ENCODE data around the gene MOV10. TPM values are rescaled to one million over a fixed set of nuclear protein-coding genes. Genes with fewer than 3 reads are reported as not detected.

Gene MOV10
- total RNA-seq, 1 experiment from 2014 or later = 38.5 TPM

DNA sequence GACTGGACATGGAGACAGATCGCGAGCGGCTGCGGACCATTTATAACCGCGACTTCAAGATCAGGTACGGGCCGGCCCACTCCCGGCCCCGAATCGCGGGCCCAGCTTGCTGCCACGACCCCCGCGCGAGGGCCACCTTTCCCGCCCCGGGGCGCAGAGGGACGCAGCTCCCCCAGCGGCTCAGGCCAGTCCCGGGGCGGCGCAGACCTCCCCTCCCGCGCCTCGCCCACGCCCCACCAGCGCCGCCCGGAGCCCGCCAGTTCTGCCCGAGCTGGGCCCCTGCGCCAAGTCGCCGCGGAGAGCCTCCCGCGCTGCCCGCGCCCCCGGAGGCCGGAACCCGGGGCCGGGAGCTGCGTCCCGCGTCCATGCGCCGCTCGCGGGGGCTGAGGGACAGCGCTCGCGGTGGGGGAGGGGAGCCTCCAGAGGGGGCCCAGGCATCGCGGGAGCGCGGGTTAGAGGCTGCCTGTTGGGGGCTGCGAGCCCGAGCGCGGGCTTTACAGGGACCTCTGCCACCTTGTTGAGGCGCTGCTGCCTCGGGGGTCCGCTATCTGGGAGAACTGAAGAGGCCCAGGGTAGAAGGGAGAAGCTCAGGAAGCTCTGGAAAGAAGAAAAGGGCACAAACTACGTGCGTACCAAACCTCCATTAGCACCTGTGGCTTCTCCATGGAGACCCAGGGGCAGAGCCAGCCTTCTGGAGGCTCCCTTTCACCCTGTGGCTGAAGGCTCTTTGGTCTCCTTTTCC is 698 bp downstream of the MOV10 start:
- no peak for DNase-seq (ENCODE audit: low read depth)

DNA sequence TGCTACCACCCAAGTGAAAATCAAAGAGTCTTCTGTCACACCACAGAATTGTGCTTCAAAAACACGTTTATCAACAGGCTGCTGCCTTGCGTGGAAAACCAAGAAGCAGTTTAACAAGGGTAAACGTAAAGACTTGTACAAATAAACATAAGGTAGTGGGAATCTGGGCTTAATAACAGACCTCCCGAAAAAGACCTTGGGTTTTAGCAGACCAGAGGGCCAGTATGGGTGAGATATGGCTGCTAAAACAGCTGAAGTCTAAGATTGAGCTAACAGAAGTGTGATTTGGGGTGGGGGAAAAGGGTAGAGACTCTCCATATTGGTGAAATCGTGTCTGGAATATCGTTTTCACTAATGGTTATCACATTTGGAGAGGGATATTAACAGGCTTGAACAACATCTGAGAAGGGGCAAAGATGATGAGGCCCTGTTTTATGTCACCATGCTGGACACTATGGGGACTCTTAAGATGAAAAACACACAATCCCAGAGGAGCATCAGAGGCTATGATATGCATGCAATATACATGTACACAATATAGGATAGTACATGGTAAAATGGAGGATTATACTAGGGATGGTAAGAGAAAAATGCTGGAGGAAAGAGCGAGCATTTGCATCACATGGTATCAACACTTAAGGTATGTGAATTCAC is 1.4 kb downstream of the MOV10 start:
- DNase-seq (ENCODE audit: low read depth) = no peak

- DNase-seq (ENCODE audit: low read depth) = no peak
These were observed 2.1 kb downstream of the MOV10 start for GRCh38 chr1:112676543-112676942.

DNA sequence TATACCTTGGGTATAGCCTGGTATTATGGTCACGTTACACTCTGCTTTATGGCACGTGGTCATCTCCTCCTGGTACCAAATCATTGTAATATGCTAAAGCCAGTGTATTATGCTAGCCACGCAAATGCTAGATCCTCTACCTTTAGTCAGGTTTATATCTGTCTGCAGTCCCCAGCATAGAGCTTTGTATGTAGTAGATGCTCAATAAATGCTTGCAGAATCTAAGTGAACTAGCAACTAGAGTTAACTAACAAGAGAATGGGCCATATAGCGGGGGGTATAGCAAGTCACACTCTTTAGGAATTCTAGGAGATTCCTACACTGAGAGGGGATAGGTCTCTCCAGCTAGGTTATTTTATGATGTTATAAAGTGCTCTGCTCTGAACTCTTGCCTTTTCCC is 3.0 kb downstream of the MOV10 start:
- DNase-seq (ENCODE audit: low read depth) = no peak

DNA sequence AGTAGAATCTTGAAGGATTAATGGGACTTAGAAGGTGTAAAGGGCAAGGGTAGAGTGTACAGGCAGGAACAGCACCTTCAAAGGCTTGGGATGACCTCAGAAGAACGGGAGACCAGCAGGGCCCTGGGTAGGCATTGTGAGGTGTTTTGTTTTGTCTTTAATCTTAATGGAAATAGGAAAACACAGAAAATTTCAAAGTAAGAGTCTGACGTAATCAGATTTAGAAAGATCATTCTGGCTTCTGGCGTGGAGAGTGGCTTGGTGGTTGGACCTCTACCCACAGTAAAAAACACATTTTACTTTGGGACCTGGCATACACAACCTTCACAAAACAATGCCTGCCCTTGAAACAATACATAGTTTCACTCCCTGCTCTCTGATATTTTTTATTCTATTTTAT is 4.1 kb downstream of the MOV10 start:
- no peak for DNase-seq (ENCODE audit: low read depth)

GRCh38 chr1:112685913-112686312 is 11.5 kb downstream of the MOV10 start:
- DNase-seq (ENCODE audit: low read depth) = no peak

GRCh38 chr1:112686417-112686816 is 12.0 kb downstream of the MOV10 start:
- DNase-seq (ENCODE audit: low read depth) = no peak

- DNase-seq (ENCODE audit: low read depth) = no peak
These were observed 12.4 kb downstream of the MOV10 start for GRCh38 chr1:112686835-112687234.

DNA sequence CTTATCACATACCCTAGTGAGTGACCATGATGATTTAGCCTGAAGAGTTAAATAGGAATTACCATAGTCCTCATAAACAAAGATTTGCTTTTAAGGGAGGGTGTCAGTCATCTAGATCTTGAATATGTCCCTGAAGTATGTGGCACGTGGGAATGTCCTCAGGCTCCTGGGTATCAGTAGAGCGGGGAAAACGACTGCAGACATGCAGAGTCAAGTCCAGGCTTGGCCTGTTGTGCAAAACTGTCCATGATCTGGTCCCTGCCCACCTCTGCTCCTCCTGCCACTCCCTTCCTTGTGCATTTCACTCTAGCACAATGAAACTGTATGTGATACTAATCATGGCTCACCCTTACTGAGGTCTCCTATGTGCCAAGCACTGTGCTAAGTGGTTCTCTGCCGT is 12.9 kb downstream of the MOV10 start:
- no peak for DNase-seq (ENCODE audit: low read depth)

GRCh38 chr1:112687785-112688496 is 13.5 kb downstream of the MOV10 start:
- no peak for DNase-seq (ENCODE audit: low read depth)

GRCh38 chr1:112688781-112689193 is 14.3 kb downstream of the MOV10 start:
- no peak for DNase-seq (ENCODE audit: low read depth)

- DNase-seq (ENCODE audit: low read depth) = no peak
These were observed 14.9 kb downstream of the MOV10 start for GRCh38 chr1:112689196-112689841.

DNA sequence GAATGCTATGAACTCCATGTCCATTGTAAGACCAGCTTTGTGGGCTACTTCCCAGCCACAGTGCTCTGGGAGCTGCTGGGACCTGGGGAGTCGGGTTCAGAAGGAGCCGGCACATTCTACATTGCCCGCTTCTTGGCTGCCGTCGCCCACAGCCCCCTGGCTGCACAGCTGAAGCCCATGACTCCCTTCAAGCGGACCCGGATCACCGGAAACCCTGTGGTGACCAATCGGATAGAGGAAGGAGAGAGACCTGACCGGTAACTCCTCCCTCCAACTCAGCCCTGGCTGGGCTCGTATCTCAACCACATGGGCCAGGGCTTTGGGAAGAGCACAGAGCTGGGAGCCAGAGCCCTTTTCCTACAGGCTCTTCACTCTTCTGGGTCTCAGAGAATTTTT is 15.4 kb downstream of the MOV10 start:
- DNase-seq (ENCODE audit: low read depth) = no peak

GRCh38 chr1:112692681-112693080 is 18.2 kb downstream of the MOV10 start:
- DNase-seq (ENCODE audit: low read depth) = no peak

DNA sequence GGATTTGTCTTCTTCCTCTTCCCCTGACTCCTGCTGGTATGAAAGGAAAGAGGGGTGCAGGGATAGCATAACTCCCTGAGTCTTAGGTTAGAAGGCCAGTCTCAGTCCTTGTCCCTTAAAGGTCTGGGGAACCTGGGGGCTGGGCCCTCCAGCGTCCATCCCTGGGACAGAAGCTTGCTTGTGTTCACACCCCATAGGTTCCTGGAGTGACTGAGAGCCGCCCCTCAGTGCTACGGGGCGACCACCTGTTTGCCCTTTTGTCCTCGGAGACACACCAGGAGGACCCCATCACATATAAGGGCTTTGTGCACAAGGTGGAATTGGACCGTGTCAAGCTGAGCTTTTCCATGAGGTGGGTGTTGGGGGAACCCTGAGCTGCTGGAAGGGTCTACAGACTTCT is 19.4 kb downstream of the MOV10 start:
- no peak for DNase-seq (ENCODE audit: low read depth)

GRCh38 chr1:112694363-112694929 is 20.0 kb downstream of the MOV10 start:
- DNase-seq (ENCODE audit: low read depth) = no peak

DNA sequence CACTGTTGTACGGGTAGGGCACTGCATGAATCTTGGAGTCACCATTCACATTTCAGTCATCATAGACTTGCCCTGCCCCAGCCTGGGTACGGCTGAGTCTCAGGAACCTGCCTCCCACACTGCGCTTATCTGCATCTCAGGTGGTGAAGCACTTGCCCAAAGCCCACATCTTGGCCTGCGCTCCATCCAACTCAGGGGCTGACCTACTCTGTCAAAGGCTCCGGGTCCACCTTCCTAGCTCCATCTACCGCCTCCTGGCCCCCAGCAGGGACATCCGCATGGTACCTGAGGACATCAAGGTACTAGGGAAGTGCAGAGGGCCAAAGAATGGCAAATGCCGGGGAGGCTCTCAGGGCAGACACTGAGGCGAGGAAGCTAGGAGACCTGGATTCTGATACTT is 20.8 kb downstream of the MOV10 start:
- no peak for DNase-seq (ENCODE audit: low read depth)

DNA sequence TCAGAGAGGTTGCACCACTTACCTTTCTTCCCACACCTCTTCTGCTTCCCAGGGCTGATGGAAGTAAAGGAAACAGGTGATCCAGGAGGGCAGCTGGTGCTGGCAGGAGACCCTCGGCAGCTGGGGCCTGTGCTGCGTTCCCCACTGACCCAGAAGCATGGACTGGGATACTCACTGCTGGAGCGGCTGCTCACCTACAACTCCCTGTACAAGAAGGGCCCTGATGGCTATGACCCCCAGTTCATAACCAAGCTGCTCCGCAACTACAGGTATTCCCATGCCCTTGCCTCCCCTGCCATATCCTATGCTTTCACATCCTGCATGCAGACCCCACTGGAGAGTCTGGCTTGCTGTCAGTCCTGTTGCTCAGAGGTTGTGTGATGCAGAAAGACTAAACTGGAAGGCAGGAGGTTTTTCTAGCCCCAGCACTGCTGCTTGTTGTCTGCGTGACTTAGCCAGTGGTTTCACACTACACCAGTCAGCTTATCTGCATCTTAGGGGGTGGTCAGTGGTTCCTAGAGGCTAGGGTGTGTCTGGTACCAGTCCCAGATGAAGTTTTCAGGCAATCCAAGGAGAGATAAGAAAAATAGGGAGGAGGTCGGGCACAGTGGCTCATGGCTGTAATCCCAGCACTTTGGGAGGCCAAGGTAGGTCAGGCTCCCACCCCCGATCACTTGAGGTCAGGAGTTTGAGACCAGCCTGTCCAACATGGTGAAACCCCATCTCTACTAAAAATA is 22.3 kb downstream of the MOV10 start:
- no peak for DNase-seq (ENCODE audit: low read depth)

- DNase-seq (ENCODE audit: low read depth) = no peak
These were observed 23.3 kb downstream of the MOV10 start for GRCh38 chr1:112697781-112698201.

DNA sequence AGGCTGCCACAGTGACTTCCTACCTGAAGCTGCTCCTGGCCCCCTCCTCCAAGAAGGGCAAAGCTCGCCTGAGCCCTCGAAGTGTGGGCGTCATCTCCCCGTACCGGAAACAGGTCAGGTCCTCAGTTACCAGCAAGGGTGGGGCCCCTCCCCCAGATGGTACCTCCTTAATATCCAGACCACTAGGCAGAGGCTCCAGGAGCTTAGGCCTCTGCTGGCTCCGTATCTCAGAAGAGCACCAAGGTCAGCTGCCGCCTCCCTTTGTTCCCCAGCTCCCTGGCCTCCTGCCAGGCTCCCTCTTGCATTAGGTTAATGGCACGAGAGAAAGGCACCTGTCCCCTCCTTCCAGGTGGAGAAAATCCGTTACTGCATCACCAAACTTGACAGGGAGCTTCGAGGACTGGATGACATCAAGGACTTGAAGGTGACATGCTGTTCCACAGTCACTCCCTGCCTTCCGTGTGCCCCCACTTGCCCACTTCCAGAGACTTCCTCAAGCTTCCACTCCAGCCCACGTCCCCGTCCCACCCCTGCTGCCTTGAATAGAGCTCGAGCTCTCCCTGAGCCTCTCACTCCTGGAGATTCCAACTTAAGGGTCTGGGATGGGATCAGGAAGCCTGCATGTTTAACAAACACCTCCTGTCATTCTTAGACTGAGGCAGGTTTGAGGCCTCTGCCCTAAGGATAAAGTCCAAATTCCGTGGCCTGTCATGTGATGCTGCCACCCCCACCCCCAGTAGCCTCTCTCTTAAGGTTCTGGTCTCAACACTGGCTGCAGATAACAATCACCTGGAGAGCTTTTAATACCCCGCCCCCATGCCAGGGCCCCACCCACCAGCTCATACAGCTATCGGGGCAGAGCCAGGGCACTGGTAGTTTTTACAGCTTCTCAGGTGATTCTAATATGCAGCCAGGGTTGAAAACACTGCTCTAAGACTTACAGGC is 24.2 kb downstream of the MOV10 start:
- DNase-seq (ENCODE audit: low read depth) = no peak

Data from LHCN-M2 (cell line).